Measurements from ENCODE around the gene MVB12A.

- TF ChIP-seq CTCF (IDR thresholded peaks at IDR 0.05) (peak in 2 of 4 experiments; percentile 18 to 25), POLR2AphosphoS5 (IDR thresholded peaks at IDR 0.05) (no peak), POLR2A (IDR thresholded peaks at IDR 0.05) (no peak)
These were observed 28.5 kb downstream of the MVB12A start, which contains the start of gene TMEM221 for GRCh38 chr19:17448131-17448967.
